Stimulated activated naive CD4-positive, alpha-beta T cell (primary cell): ENCODE results near the gene NAA10.

Experiments used
- DNase-seq, 6 experiments: peaks; one replicate each; lab custom pipeline; 2025; lab: John Stamatoyannopoulos, UW

NAA10 gene

DNA sequence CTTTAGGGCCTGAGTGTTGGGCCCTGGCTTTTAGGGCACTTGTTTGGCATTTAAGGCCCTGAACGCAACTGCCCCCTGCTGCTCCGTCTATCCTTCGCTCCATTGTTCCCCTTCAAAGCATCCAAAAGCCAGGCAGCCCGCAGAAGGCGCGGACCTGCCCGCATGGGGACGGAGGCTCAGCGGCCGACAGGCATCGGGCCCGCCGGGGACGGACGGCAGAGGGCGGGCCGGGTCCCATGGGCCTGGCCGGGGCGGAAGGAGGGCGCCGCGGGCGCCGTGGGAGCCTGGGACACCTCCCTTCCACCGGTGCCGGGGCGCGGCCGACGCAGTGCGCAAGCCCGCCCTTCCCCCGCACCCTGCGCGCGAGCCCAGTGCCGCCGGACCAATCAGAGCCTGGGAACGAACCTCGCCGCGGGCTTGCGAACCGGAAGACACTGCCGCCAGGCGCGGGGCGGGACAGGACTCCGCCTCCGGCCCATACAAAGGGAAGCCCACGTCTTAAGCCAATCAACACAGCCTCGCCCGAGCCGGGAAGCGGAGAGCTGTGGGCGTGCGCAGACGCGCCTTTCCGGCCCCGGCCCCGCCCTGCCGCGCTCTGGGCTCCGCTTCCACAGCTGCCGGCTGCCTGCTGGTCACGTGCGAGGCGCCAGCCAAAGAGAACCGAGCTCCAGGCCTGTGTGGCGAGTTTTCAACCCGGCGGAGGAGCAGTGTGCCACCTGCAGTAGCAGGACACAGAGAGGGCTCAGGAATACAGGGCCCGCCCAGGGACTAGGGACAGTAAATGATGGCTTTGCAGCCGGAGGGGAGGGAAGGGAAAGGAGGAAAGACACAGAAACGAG lies 6.7 kb downstream of the NAA10 start:
- peak; percentile 90 to 97 (median 92) for DNase-seq

DNA sequence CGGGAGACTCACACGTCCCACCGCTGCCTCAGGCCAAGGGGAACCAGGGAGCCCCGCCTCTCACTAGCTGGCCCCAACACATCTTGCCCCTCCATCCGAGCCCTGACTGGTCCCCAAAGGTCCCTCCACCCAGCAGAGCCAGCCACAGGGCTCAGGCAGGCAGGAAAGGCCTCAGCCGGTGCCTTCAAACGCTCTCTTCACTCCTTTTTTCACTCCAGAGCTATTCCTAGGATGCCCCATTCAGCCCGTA lies 7.2 kb downstream of the NAA10 start:
- no peak for DNase-seq

DNA sequence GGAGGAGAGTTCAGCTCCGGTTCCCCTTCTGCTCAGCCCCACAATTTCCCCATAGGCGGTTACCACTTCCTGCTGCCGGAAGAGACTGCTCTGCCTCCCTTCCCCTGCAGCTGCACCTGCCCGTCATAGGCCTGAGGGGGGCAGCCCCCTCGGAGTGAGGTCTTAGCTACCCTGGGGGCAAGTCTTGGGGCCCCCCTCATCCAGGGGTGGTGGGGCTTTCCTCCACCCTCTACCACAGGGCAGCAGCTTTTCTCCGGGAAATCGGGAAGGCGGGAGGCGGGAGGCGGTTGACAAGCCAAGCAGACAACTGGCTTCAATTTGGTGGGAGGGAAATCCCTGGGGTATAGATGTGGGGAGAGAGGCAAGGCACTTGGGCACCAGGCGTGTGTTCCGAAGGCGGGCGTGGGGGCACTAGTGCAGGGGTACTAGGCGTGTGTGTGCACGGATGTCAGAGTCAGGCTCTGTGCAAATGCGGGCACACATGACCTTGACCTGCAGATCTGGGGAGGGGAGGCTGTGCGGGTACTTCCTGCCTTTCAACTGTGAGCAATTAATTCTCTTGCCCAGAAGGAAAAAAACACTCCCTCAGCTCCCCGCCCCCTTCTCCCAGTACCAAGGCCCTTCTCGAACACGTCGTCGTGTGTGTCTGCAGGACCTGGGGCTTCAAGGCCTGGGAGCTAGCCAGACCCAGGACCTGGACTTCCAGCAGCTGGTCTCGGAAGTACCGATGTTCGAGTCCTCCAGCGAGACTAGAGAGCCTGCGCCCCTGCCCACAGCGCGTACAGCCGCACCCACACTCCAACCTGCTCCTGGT lies 7.8 kb downstream of the NAA10 start:
- DNase-seq, result peak; percentile 70 to 90 (median 77)

DNA sequence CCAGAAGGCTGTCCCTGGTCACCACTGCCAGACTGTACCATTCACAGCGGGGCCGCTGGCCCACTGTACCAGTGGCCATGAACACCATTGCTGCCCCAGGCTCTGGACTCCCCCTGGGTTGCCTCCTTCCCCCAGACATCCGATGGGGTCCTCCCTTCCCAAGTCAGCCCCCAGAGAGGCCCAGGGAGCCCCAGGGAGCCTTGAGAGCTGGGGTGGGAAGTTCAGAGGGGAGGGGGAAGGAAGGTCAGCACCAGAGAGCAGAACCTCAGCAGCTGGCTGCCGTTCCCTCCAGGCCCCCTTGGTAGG lies 8.3 kb downstream of the NAA10 start:
- no peak for DNase-seq

DNA sequence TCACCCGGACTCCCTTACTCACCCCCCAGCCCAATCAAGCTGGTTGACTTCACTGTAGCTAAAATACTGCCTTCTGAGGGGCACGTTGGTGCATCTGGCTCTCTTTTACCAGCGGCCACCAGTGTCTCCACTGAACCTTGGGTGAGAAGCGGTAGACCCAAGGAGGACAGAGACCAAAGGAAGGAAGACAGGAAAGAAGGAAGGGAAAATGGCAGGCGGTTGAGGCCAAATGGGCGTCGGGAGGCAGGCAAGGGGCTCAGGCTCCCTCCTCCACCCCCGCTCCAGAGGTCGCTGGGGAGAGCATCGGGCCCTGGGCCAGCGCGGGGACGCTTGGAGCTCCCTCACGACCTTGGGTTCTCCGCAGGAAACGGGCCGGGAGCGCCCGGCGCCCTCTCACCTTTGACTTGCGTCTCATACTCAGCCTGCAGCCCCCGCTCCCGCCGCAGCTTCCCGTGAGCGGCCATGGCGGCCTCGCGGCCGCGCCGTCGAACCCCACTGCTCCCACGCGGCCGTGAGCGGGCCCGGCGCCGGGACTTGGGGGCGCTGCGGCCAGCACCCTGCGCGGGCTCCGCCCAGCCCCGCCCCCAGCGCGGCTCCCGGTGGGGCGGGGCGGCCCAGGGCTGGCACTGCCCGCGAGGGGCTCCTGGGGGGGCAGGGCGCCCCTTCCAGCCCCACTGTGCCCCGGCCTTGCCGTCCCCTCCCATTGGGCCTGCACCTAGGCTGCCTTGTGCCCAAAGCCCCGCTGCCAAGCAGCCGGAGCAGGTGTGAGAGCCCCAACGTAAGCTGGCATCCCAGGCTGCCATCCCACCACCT lies 8.9 kb downstream of the NAA10 start, which contains the start of gene ARHGAP4:
ARHGAP4 (minus strand) TSS at position 526 of the 813 bp plus-strand sequence; CDS start at position 464, 62 bp downstream.
- DNase-seq, result peak in 5 of 6 experiments; percentile 11 to 59 (median 52)

DNA sequence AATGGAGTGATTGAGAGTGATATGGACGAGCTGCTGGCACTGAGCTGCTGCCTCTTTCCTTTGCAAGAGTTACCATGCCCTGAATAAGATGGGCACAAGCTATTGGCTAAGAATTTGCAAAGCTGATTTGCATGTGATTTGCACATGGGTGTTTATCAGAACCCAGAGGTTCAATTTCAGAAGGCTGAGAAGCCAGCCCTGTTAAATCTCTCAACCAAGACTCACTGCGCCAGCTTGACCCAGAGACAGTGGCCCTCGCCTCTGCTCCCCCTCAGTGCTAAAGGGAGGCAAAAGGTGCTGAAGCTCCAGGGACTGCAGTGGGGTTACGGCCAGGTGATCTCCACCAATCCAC lies 9.5 kb downstream of the NAA10 start:
- DNase-seq, result peak in 3 of 6 experiments; percentile 4 to 52 (median 36)

DNA sequence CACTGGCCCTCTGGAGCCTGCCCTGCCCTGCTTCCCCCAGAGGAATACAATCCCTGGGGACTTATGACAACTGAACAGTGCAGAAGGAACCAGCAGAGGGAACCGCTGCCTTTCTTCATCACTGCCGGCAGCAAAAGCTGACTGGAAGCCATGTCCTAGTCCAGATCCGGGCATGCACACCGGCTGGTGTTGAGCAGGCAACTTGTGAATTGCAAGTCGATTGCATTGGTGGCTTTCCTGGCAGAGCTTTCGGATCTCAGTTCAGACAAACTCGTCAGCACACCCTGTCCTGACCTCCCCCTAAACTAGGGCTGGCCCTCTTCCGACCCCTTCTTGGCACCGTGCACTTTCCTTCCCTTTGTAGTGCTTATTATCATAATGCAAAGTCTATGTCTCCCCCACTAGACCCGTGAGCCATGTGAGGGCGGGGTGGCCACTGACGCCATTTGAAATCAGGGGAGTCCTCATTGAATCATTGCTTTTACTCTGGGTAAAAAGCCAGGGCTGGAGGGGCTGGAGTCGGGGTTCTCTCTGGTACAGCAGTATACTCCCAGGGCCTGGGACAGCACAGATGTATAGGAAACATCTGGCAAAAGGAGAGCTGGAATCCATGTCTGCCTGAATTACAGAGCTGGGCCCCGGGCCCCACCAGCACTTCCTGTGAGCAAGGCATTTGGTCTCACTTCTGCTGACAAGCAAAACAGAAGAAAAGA lies 10.5 kb downstream of the NAA10 start:
- peak in 5 of 6 experiments; percentile 32 to 49 (median 37) for DNase-seq

DNA sequence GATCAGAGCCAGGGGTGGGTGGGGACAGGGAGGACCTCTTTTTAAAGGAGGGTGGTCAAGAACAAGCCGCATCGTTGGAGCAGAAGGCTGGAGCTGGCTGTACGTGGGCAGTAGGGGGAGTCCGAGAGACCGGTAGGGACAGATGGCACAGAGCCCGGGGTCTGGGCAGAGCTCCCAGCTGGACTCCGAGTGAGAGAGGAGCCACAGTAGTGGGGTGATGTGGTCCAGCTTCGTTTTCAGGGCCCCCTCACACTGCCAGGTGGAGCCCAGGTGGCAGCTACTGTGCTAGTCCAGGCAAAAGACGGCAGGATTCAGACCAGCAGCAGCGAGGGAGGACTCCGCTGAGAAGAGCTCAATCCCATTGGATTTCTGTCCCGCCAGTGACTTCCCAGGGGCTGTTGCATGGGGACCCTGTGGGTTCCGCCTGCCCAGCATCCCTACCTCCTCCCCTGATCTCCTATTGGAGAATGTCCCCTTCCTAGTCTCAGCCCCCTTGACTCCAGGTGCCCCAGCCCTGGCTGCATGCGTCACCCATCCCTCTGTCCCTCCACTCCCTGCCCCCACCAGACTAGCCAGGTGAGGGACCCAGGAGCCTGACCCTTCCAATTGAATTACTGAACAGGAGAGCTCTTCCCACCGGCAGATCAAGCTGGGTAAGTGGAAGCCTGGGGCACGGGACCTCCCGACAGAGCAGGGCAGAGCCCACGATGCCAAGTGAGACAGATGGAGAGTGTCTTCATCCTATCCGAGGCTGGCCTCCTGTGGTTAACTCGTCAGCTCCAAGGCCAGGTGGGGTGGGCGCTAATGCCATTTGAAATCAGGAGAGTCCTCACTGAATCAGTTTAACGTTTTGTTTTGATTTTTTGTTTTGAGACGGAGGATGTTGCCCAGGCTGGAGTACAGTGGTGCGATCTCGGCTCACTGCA lies 11.6 kb downstream of the NAA10 start:
- no peak for DNase-seq

DNA sequence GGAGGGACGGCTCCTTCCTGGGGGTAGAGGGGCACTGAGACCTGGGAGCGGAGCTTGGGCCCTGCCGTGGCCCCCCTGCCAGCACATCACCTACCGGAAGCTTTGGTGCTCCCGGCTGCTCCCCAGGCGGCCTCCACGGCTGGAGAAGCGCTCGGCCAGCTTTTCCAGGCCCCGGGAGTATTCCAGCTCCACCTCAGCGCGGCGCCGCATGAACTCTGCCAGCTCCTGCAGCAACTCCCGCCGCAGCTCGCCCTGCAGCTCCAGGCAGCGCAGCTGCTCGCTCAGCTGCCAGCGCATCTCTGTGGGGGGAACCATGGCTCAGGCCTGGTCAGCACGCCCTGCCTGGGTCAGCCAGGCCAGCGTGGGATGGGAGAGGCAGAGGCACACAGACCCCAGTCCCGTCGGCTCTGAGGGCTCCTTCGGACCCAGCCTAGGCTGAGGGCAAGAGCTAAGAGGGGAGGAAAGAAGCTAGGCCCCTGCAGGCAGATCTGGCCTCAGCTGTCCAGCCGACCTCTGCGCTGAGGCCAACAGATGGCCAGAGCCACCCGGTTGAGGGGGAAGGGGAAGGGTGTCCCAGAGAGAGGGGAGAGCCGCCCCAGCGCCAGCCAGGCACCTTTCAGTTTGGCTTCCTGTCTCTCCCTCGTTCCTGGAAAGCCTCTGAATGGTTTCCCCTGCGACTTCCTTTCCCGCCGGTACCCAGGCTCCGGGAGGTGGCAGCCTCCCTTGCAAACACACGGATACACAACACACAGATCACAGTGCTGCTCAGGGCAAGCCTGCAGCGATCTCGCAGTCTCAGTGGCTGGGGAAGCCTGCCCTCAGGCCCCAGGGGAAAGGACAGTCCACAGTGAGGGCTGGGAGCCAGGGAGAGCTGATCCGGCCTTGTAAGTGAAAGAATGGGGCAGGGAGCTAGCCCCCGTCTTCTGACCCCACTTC lies 13.1 kb downstream of the NAA10 start:
- peak in 1 of 6 experiments; percentile 17 for DNase-seq

DNA sequence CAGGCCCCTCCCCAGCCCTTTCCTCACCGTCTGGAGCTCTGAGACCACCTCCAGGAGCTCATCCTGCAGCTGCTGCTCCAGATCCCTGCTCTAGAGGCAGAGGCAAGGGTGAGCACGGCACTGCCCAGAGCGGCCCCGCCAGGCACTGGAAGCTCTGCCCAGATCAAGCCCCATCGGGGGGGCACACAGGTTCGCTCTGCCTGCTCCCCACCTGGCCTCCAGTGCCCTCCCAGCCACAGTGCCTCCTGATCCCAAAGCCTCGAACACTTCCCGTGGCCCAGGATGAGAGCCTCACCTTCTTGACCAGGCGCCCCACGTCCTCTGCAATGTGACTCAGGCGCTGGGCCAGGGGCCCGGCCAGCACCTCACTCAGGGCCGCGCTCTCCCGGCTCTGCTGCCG lies 13.8 kb downstream of the NAA10 start:
- DNase-seq, result no peak

DNA sequence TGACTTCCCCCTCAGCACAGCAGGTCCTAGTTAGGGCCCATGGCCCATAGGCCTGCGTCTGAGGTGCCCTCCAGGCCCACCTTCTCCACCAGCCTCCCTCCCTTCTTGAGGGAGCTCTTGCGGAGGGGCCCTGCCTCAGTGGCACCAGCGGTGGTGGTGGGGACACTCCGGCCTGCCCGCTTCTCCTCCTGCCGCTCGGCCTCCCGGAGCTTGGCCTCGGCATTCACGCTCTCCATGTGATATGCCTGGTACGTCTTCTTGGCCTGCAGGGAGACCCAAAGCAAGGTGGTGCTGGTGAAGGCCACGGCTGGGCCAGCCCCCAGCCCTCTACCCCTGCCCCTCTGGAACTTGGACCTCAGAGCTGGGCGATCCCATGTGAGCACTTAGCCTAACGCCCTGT lies 14.3 kb downstream of the NAA10 start:
- DNase-seq, result no peak

DNA sequence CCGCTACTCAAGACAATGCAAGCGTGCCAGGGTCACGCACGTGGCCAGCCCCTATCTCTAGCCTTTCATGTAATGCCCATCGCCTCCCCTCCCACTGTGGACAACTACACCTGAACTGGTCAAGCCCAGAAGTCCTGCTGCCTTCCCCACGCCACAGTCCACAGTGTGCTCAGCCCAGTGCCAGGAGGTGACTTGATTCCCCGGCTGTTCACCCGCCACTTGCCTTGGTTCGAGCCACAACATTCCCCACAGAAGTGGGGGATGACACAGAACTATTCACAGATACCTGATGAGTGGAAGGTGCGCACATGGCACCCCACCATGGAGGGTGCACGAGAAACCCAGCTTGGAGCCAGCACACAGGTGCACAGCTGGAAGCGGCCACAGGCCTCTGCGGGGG lies 15.6 kb downstream of the NAA10 start:
- DNase-seq, result no peak

DNA sequence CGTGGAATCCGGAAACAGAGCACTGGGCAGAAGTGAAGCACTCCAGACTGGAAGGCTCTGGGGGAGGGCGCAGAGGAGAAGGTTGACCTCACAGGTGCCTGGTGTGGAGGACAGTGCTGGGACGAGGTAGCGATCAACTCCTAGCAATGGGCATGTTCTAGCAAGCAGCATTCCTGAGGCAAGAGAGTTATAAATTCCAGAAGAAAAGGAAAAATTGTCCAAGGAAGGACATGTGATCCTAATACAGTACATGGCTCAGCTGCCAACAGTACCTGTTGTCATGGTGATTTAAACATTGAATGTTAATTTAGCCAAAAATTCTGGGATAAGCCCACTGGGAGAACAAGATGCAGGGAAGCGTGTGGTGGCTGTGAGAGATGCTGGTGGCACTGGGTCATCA lies 17.0 kb downstream of the NAA10 start:
- no peak for DNase-seq

DNA sequence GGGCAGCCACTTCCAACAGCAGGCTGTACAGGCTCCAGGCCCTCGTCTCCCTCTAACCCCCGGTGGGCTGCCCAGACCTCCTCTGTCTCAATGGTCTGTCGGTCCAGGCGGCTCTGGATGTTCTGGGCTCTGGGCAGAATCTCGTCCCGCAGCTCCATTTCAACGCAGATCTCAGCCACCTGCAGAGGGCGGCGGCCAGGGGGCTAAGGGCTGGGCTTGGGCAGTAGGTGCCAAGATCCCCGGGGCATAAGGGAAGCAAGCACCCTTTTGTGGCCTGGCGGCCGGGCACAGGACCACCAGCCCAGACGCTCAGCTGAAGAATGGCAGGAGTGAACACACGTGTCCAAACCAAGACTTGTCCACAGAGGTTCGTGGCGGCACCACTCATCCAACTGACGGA lies 21.1 kb downstream of the NAA10 start:
- DNase-seq, result no peak

DNA sequence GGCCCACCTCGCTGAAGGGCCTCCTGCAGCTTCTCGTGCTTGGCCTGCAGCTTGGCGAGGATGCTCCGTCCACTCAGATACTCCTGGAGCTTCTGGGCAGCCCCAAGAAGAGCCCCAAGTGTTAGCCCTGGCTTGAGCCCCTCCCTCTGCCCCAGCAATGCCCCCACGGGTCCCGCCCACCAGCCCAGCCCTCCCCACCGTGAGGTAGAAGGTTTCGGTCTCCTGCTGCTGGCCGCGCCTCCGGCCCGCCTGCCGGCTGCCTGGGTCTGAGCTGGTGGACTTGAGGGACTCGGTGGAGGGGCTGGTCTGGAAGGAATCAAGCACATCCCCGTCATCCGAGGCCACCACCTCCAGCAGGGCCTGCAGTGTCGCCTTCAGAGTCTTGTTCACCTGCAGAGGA lies 21.6 kb downstream of the NAA10 start:
- no peak for DNase-seq

DNA sequence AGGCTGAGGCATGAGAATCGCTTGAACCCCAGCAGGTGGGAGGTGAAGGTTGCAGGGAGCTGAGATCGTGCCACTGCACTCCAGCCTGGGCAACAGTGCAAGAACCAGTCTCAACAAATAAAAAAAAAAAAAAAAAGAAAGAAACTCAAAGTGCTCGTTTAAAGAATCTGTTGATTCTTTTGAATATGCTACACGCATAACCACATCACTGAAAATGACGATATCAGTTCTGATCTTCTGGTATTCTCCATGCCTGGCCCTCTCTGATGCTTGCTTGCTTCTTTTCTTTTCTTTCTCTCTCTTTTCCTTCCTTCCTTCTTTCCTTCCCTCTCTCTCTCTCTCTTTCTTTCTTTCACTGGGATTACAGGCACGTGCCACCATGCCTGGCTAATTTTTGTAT lies 23.0 kb downstream of the NAA10 start:
- DNase-seq, result peak in 2 of 6 experiments; percentile 30 to 44

DNA sequence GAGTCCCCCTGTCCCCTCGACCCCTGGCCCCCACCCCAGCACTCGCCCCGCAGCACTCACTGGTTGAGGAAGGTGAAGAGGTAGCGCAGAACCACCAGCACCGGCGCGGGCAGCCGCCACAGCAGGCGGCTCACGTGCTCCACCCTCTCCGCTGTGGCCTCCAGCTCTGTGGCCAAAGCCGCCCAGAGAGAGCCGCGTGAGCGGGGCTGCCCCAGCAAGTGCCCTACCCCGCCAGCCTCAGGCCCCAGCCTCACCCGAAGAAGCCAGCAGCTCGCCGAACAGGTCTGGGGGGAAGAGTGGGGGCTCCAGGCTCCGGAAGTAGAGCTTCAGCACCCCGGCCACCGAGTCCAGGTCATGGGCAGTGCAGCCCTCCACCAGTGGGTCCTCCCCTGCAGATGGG lies 24.4 kb downstream of the NAA10 start:
- DNase-seq, result no peak

DNA sequence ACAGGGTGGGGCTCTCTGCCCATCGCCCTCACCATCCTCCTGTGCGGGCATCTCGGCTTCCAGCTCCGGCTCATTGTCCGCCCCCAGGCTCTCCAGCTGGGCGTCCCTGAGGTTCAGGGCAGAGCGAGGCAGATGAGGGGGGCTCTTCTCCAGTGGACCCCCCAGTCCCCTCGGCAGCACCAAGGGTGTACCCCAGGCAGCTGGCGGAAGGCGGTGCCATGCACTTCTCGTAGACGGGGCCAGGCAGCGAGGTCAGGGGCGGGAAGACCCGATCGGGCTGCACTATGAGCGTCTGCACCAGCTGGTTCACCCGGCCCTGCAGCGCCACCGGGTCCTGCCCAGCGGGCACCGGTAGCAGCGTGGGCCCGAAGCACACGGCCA lies 24.9 kb downstream of the NAA10 start:
- DNase-seq, result no peak

DNA sequence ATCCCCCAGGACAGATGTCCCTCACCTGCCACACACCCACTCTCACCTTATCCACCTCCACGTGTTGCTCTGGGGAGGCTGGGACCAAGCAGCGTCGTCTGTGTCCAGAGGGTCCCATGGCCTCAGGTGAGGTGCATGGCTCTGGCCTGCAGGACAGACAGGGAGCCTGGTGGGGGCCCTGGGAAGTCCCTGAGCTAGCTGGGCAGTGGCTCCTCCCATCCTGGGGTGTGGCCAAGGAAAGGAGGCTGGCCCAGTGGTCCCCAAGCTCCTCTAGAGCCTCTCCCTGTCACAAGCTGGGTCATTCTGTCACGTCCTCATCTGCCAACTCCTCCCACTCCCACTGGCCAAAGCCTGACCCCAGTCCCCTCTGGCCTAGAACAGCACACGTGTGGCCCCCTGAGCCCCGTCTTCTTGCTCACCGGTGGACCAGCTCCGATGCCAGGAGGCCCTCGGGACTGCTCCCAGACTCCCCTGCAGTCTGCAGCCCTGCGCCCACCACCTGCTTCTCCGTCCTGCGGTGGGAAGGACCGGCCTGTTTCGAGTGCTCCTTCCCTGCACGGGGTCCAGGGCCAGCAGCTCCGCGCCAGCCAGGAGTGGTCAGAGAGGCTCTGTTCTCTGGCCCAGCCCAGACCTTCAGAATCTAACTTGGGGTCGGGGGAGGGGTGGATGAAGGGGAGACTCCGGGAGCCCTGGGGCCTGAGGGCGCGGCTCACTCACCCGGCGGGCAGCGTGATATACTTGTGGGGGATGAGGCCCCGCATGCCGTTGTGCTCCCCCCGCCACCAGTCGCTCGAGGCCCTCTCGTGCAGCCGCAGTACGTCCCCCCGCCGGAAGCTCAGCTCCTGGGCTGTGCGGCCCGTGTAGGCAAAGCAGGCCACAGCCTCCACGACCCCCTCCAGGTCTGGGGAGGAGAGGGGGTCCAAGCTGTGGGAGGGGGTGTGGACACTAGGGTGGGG lies 25.5 kb downstream of the NAA10 start:
- no peak for DNase-seq
